ENCODE results near the gene TAAR8. TPM values are rescaled to one million over a fixed set of nuclear protein-coding genes. Genes with fewer than 3 reads are reported as not detected.
"Not testable (repeated sequence)": the region's sequence is repeated elsewhere in the genome, so short reads cannot be mapped to it uniquely, and the experiment has no call there.

The TAAR8 gene
- not detected for polyA plus RNA-seq (ENCODE audit: insufficient read length in 4 of 4)

GRCh38 chr6:132552372-132552771 is at the start of gene TAAR8:
TSS of gene TAAR8 (plus strand) at chr6:132552672. CDS start at chr6:132552693, 21 bp downstream.
- no peak for DNase-seq (ENCODE audit: low read depth in 4 of 4, low spot score in 3 of 4)

GRCh38 chr6:132504757-132505156 is 47.7 kb upstream of the TAAR8 start:
- no peak for DNase-seq (ENCODE audit: low read depth in 4 of 4, low spot score in 3 of 4)

- no peak for DNase-seq (ENCODE audit: low read depth in 4 of 4, low spot score in 3 of 4)
Measured at GRCh38 chr6:132505158-132505557, 47.3 kb upstream of the TAAR8 start.

DNA sequence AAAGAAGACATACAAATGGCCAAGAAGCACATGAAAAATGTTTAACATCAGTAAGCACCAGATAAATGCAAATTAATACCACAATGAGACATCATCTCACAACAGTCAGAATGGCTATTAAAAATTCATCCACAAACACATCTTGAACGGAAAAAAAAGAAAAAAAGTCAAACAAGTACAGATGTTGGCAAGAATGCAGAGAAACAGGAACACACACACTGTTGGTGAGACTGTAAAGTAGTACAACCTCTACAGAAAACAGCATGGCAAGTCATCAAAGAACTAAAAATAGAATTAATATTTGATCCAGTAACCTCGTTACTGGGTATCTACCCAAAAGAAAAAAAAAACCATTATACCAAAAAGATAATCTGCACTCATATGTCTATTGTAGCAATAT is 46.0 kb upstream of the TAAR8 start:
- no peak for DNase-seq (ENCODE audit: low read depth in 4 of 4, low spot score in 3 of 4)

- no peak for DNase-seq (ENCODE audit: low read depth in 4 of 4, low spot score in 3 of 4)
Measured at GRCh38 chr6:132506869-132507808, 45.3 kb upstream of the TAAR8 start.

DNA sequence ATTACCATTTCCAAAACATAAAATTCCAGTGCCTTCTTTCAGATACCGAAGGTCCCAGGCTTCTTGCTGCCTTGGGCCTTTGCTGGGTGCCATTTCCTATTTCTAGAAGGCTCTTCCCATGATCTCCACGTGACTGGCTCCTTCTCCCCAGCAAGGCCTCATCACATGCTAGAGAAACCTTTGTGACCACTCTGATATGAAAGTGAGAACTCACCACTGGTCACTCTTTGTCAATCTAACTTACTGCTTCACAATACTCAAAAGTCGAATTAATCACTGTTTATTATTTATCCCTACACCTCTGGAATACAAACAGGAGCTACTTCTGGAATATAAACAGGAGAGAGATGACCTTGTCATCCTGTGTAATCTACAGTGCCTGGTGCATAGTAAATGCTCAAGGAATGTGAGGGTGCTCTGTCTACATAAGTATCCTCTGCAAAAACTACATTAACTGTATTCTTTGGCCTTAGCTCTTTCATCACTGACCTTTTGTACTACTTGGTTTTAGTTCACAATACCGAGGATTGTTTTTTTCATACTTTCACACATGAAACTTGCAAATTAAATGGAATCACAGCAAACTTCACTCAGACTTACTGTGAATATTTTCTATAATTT is 41.2 kb upstream of the TAAR8 start:
- DNase-seq (ENCODE audit: low read depth in 4 of 4, low spot score in 3 of 4), result no peak

DNA sequence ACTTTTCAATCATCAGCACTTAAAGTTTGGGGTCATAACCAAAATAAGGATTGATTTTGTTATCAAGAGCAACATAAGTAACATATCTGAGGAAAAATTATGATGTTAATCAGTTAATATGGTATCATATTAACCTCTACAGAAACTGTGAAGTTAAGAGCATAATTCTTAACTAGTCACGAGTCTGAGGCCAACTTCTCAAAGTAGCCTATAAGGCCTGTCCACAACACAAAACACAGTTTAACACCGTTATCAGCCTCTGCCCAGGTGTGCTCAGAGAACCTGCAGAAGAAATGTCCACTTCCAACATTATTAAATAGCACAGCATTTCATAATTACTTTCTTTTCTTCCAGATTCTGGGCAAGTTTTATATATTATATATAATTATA is 40.6 kb upstream of the TAAR8 start:
- no peak for DNase-seq (ENCODE audit: low read depth in 4 of 4, low spot score in 3 of 4)

DNA sequence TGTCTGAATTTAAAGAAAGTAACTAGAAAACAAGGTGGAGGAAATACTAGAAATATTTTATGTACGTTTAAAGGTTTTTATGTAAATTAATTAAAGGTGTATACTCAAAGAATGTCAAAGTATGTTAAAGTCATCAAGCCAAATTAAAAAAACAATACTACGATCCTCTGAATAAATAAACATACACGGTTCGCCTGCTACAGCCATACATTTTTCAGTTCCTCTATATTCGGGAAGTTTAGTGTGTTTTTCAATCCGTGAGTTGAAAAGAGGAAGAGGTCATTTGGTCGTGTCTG is 40.2 kb upstream of the TAAR8 start:
- no peak for DNase-seq (ENCODE audit: low read depth in 4 of 4, low spot score in 3 of 4)

- DNase-seq (ENCODE audit: low read depth in 4 of 4, low spot score in 3 of 4), result peak; percentile 78 to 82 (median 81)
Measured at GRCh38 chr6:132512638-132513632, 39.5 kb upstream of the TAAR8 start, which contains the start of gene STX7. TSS of gene STX7 (minus strand) at chr6:132513116. CDS start at chr6:132503530, 9,586 bp downstream.

DNA sequence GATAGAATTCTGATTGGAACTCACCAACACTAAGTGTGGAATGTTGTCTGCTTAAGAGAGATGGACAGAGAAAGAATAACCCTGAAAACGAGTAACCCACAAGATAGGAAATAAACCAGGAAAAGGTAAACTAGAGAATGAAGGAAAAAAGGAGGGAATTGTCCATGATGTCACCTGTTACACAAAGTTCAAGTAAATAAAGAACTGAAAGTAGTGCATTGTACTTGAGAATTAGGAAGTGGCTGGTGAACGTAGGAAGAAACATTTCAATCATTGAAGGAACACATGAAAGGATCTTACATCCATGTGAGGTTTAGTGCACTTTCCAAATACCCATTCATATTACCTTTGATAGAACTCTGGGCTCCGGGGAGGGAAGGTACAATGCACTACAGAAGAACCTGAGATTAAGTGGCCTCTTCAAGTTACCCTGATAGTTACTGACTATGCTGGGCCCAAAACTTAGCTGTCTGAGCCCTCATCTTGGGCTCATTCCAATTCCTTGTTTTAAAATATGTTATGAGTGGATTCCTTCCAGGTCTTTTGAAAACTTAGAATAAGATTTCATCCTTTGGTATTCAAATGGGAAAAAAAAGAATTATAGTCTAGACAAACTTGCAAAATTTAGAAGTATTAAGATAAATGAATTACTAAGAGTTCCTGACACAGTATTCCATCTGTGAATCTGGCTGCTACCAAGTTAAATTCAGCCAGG is 38.5 kb upstream of the TAAR8 start:
- no peak for DNase-seq (ENCODE audit: low read depth in 4 of 4, low spot score in 3 of 4)

GRCh38 chr6:132515386-132515785 is 37.1 kb upstream of the TAAR8 start:
- no peak for DNase-seq (ENCODE audit: low read depth in 4 of 4, low spot score in 3 of 4)

GRCh38 chr6:132520953-132521352 is 31.5 kb upstream of the TAAR8 start:
- DNase-seq (ENCODE audit: low read depth in 4 of 4, low spot score in 3 of 4), result no peak

DNA sequence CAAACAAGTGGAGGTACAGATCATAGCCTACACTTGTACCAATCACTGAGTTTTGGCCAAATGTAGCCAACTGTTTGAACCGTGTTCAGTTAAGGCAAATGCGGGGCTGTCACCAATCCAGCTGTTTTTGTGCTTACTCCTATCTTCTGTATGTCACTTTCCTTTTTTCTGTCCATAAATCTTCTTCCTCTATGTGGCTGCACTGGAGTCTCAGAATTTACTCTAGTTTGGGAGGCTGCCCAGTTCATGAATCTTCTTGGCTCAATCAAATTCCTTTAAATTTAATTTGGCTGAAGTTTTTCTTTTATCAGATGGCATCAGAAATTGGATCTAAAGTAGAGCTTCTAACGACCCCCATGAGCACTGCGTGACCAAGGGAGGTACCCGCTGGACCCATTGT is 27.8 kb upstream of the TAAR8 start:
- DNase-seq (ENCODE audit: low read depth in 4 of 4, low spot score in 3 of 4), result no peak

GRCh38 chr6:132525866-132526265 is 26.6 kb upstream of the TAAR8 start:
- DNase-seq (ENCODE audit: low read depth in 4 of 4, low spot score in 3 of 4), result no peak

DNA sequence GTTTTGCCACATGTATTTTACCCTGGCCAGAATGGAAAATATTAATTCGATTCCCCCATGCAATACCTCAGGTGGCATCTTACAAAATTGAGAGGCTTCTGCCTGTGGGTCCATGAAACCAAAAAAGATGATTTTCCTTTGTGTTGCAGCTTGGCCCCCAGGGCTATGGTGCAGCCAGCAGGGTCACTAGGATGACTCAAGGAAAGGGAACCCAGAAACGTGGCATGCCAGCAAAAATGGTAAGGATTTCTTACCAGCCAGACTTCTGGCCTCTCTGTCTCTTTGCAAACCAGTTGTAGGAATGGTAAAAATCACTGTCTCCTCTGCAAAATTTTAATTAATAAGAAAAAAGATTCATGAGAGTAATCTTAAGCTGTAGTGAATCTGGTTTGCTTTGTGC is 26.0 kb upstream of the TAAR8 start:
- DNase-seq (ENCODE audit: low read depth in 4 of 4, low spot score in 3 of 4), result no peak

- no peak for DNase-seq (ENCODE audit: low read depth in 4 of 4, low spot score in 3 of 4)
Measured at GRCh38 chr6:132527791-132528190, 24.7 kb upstream of the TAAR8 start.

DNA sequence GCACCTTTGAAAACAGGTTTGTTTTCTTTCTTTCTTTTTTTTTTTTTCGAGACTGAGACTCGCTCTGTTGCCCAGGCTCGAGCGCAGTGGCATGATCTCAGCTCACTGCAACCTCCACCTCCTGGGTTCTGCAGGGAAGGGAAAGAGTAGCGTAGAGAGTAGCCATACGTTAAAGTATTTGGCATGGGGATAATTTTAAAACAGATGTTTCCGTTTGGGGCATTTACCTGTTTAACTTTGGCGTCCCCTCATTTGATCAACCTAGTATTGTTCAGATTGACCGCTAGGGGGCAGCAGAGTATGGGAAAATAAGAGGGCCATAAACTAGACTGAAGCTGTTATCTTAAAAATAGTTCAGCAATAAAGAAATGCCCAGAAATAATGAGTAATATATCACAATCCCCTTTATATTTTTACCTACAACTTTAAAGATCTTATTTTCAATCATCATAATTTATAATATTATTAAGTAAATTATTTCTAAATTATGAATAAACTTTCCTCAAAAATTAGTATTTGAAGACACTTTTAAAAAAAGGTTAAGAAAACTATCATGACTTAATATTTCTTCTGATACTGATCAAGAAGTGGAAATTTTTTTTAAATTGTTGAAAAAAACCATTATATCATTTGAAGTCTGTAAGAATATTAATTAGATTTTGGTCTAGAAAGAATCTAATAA is 22.0 kb upstream of the TAAR8 start:
- peak in 3 of 4 donors; percentile 54 to 57 (median 56) for DNase-seq (ENCODE audit: low read depth in 4 of 4, low spot score in 3 of 4)

DNA sequence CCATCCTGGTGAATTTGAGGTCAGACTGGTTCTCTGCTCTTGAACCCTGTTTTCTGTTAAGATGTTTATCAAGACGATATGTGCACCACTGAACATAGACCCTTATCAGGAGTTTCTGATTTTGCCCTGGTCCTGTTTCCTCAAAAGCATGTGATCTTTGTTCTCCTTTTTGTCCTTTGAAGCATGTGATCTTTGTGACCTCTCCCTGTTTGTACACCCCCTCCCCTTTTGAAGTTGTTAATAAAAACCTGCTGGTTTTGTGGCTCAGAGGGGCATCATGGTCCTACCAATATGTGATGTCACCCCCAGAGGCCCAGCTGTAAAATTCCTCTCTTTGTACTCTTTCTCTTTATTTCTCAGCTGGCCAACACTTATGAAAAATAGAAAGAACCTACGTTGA is 17.9 kb upstream of the TAAR8 start:
- DNase-seq (ENCODE audit: low read depth in 4 of 4, low spot score in 3 of 4), result not testable (repeated sequence)

DNA sequence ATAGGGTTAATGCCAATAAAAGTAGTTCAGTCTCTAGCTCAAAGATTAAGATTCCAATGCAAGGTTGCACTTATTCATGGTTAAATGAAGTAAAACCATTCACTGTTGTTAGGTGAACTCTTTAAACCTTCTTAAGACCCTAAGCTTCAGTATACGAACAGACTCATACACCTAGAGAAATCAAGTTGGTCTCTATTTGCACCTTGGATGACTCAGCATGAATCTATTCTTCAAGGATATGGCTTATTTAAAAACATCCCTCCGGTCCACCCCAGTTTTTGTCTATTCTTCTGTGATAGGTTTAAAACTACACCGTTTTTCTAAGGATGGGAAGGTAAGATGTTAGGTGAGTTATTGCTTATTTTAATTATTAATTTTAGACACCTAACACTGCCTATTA is 15.3 kb upstream of the TAAR8 start:
- DNase-seq (ENCODE audit: low read depth in 4 of 4, low spot score in 3 of 4), result no peak

GRCh38 chr6:132537977-132538376 is 14.5 kb upstream of the TAAR8 start, which contains the start of gene TAAR9:
TSS of gene TAAR9 (plus strand) at chr6:132538277. CDS start at chr6:132538290, 13 bp downstream.
- DNase-seq (ENCODE audit: low read depth in 4 of 4, low spot score in 3 of 4), result no peak

All from left renal pelvis (tissue), 4 donors.